Activated gamma-delta T cell treated with Interleukin-2 at 50 U/mL for 16 hours (primary cell): Measurements from ENCODE around the gene KLF16.
A peak's percentile ranks its signal among the peaks of the same experiment; 100 is the strongest.

Experiments
- DNase-seq: peaks from one replicate; pipeline ENCODE4 v3.0.0-alpha.2; 2020

The KLF16 gene

DNA sequence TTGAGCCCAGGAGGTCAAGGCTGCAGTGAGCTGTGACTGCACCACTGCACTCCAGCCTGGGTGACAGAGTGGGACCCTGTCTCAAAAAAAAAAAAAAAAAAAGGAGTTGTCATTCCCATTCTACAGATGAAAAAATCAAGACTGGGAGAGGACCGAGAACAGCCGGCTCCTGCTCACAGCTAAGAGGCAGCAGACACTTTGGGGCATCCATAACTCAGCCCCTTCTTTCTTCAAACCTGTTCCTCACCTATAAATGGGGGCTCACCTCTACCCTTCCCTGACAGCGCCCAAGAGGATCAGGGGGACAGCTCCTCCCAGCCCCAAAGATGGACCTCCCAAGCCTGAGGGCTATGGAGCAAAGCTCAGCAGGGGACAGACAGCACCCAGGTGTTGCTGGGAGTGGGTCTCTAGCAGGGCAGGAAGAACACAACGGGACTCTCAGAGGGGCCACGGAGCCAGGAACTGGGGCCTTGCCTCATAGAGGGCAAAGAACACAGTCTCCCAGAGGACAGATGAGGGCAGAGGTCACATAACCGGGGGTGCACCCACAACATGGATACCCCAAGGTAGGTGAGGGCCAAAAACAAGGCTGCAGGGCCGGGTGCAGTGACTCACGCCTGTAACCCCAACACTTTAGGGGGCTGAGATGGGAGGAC, 3.4 kb upstream of the KLF16 start:
- no peak for DNase-seq

DNA sequence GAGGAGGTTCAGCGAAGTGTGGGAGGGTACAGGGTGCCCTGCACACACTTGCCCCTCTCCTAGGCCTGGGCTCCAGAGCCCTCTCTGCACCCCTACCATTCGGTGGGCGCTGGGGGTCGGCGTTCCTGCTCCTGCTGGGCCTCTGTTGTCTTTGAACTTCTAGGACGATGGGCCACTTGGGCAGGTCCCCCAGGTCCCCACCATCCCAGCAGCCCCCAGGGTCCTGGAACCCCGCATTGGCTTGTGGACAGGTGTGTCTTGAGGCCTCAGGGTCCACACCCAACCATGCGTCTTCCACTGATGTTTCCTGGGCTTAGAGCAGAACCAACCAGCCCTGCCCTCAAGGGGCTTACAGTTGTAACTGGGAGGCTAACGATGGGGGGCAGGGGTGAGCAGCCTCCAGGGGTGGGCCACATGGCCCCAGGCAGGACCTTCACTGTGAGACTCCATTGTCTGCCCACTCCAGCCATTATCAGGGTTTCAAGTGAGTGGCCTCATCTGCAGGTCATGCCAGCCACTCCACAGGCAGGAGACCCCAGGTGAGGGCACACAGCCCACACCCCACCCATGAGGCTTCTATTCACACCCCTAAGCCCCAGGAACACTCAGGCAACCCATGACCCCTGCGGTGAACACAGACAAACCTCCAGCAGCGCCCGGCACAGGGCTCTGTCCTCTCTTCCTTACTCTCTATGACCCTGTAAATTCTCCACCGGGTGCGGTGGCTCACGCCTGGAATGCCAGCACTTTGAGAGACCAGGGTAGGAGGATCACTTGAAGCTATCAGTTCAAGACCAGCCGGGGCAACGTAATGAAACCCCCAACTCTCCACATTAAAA, 2.0 kb upstream of the KLF16 start:
- no peak for DNase-seq

DNA sequence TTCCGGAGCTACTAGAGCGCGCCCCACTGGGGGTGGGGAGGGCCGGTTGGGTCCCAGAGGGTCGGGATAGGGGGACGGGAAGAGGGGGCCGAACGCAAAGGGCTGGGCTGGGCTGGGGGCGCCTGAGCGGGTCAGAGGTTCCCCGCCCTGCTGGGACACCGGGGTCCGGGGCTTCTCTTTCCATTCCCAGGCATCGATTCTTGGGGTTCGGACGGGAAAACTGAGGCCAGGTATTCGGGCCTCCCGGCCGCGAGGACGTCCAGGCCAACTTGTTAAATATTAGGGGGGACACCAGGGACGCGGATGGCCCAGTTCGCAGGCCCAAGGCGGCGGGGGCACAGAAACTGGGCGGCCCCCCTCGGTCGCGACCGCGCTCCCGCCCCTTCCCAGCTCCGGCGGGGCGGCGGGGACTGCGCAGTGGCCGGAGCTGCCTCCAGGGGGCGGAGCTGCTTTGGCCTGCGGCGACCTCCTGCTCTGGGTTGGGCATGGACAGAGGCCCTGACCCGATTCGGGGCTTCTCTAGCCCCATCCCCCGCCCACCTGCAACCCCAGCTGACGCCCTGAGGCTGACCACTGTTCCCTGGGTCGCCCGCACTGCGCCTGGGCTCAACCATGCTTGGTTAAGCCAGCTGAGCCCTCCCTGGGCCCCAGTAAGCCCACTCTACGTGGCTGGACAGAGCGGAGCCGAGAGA, 1.2 kb upstream of the KLF16 start:
- peak; percentile 47 for DNase-seq

DNA sequence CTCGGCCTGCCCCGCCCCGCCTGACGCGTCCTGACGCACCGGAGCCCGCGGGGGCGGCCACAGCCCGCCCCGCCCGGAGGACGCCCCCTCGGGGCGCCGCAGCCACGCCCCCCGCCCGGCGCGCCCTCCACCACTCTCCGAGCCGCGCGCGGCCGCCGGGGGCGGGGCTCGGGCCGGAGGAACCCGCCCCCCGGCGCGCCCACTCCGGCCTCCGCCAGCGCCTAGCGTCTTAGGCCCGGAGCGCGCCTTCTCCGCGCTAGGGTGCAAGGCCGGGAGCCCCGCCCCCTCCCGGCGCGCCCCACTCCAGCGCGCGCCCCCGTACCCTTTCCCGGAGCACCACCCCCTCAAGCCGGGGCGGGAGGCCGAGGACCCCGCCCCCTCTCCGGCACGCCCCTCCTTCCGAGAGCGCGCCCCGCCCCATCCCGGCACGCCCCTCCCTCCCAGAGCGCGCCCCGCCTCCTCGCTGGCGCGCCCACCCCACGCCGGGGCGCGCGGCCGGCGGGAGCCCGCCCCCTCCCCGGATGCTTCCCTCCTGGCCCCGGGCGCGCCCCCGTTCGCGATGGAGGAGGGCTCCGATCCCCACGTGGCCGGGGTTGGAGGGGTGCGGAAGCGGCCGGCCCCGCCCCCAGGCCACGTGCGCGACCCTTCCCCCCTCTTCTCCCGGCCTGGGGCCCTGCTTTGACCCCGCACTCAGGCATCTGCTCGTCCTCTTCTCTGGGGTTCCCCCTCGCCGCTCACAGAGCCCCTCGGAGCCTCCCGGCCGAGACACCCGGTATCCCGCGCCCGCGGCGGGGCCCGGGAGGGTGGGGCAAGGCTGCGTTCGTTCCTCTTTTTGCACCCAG, 480 bp upstream of the KLF16 start:
- peak; percentile 93 for DNase-seq

DNA sequence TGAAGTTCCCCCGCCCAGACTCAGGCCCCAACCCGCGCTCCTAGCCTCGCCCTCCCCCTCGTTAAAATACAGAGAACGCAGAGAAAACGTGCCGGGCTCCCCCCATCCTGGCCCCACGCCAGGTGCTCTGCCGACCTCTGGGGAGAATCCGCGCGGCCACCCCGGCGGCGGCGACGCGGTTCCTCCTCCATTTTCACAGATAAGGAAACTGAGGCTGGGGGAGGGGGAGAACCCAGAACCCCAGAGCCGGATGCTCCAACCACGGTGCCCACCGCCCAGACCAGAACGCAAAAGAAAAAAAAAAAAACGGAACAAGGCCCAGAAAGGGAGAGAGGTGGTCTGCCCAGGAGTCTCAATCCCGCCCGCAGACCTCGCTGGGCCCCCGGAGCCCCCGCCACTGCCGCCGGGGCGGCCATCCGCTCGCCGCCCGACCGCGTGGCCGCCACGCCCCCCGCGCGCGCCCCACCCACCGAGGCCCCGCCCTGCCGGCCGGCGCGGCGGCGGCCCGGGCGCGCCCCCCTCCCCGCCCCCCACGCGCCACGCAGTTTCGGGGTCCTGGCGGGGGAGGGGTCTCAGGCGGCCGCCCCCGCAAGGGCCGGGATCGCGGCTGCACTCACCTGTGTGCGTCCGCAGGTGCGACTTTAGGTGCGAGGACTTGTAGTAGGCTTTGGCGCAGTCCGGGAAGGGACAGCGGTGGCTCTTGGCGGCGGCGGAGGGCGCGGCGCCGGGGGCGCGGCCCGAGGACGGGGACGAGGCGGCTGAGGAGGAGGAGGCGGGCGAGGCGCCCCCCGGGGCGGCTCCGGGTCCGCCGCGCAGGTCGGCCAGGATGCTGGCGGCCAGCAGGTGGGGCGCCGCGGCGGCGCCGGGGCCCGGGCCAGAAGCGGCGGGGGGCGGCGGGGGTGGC, 703 bp downstream of the KLF16 start:
- peak; percentile 50 for DNase-seq

DNA sequence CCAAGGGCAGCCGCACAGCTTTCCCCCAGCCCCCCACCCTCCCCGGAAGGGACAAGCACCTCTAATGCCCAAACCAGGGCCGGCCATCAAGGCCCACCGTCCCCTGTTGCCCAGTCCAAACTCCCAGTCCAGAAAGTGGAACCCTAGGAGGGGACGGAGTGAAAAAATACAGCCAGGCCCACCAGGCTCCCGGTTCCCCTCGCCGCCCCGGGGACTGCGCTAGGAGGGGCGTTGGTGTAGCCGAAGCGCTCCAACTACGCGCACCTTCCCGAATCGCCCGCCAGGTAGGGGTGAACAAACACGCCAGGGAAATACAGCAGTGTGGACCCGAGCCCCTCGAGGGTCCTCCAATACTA, 1.3 kb downstream of the KLF16 start:
- no peak for DNase-seq

DNA sequence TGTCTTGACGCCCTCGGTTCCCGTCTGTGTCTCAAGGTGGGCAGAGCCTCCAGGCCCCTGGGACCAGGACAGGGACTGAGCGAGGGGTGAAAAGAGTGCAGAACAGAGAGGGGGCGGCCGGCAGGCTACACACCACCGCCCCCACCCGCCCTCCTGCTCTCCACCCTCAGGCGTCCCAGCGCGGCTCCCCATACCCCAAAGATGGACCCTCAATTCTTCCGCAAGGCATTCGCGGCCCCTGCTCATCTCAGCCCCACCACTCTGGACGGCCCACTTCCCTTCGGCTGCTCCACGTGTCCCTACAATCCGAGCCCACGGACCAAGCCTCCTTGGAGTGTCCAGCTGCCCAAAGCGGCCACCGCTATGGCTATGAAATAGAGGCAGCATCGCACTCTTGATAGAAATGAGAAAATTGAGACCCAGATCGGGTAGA, 1.8 kb downstream of the KLF16 start:
- DNase-seq = no peak

DNA sequence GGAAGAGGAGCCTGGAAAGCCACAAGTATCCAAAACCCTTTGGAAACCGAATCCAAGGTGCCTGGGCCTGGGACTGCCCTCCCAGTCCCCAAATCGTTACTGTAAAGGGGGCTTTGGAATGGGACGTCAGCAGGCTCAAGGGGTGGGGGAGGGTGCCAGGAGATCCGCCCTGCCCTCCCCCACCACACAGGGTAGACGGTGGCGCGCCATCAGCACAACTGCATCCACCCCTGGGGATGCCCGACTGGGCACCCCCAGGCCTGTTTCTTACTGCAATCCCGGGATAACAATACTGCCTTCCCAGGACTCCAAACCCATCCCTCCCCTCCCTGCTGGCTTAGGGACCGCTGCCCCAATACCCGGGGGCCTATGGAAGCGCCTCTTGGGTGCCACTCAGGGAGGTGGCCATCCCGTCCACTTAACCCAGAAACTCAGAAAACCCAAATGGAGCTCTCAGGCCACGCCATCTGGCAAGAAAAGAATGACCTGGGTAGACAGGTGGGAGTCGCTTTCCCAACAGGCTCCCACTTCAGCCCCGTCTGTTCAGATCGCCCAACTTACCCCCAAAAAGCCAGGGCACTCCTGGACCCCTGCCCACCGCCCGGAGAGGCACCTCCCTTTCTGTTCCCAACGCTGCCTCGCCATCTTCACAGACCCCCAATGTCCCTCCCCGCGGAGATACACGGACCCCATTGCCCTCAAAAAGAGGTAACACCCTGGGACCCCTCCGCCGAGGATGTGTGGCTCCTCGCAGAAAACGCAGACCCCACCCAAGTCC, 2.4 kb downstream of the KLF16 start:
- no peak for DNase-seq

DNA sequence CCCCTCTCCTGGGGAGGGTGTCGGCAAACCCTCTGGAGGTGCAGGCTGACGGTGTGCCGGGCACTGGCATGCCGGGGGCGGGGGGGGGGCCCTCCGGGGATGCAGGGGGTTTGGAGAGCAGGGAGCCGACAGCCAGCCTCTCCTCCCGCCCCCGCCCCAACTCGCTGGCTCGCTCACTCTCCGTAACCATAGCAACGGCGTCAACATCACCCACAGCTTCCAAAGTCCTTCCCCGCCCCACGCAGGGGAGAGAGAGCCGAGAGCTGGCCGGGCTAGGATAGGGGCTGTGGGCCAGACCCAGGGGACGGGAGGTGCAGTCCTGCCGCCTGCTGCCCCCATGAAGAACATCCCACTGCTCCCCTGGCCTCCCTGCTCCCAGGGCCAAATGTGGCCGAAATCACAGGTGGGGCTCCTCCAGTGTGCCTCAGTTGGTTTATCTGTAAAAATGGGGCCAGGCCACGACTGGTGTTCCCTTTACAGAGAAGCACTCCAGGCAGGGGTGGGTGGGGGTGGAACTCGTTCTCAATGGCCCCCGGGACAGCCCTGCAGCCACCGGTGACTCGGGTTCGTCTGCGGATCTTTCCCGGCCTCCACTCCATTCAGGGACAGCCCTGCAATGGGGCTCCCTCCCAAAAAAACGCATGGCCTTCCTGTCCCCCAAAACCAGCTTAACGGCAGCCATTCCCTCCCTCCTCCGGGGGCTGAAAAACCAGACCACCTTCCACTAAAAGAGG, 3.2 kb downstream of the KLF16 start:
- no peak for DNase-seq

DNA sequence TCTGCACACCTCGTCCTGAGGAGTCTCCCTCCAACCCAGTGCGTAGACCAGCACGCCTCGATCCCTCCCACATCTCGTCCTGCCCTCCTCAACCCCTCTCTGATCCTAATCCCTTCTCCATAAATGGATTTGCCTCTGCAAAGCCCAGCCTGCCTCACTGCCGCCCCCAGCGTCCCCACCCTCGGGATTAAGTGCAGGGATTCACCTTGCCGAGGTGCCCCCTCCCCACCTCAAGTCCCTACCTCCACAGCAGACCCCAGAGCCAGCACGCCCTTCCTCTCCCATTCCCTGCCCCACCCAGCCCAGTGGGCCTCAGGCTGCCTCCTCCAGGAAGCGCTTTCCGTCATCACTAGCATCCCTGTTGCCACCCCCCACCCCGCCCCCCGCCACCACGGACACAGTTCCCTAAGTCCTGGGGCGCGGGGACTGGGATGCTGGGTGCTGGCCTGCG, 4.0 kb downstream of the KLF16 start:
- no peak for DNase-seq

DNA sequence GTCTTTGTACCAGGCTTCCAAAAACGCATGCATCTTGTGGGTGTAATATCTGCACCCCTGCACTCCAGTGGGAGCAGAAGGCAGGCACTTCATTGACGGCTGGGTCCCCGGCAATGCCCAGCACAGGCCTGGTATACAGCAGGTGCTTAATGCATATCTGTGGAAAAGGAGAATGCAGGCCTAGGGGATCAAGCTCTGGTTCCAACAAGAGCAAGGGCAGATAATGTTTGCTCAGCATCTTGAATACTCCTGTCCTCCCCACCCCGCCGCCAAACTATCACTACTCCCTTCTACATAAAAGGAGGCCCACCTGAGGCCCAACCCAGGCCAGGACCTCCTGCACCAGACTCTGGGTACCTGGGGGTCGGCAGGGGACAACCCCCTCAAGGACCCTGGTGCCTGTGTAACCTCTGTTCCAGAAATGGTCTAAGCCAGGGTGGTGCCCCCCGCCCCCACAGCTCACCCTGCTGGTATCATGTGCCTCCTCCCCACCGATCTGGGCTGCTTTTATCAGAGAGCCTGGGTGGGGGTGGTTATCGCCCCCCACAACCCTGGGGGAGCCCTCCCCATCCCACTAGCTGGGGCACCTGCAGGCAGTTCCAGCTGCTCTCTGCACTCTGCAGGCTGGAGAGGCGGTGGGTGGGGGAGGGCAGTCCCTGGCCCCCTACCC, 4.8 kb downstream of the KLF16 start:
- DNase-seq = no peak

DNA sequence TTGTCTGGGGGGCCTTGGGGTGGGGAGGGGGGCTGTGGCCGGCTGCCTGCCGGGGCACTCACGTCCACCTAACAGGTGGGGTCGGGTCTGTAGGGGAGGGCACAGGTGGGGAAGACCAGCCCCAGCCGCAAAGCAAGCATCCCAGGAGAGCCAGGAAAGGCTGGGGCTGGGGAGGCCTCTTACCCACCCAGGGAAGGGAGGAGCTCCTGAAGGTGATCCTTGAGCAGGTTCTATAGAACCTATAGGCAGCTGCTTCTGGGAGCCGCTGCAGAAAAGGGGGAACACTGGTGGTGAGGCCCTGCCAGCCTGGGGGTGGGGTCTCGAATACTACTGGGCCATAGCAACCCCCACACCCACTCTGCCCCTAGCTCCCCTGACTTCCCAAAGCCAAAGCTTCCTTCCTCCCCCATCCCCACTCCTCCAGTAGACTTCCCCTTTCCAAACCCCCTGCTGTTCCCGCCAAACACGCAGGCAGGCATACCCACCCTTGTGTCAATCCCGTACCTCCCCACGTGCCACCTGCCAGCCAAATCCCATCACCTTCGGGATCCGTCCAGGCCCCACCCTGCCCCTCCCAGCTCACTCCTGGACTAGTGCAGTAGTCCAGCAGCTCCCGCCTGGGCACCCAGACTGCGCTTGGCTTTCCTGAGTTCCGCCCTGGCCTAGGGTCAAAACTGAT, 5.6 kb downstream of the KLF16 start:
- no peak for DNase-seq

DNA sequence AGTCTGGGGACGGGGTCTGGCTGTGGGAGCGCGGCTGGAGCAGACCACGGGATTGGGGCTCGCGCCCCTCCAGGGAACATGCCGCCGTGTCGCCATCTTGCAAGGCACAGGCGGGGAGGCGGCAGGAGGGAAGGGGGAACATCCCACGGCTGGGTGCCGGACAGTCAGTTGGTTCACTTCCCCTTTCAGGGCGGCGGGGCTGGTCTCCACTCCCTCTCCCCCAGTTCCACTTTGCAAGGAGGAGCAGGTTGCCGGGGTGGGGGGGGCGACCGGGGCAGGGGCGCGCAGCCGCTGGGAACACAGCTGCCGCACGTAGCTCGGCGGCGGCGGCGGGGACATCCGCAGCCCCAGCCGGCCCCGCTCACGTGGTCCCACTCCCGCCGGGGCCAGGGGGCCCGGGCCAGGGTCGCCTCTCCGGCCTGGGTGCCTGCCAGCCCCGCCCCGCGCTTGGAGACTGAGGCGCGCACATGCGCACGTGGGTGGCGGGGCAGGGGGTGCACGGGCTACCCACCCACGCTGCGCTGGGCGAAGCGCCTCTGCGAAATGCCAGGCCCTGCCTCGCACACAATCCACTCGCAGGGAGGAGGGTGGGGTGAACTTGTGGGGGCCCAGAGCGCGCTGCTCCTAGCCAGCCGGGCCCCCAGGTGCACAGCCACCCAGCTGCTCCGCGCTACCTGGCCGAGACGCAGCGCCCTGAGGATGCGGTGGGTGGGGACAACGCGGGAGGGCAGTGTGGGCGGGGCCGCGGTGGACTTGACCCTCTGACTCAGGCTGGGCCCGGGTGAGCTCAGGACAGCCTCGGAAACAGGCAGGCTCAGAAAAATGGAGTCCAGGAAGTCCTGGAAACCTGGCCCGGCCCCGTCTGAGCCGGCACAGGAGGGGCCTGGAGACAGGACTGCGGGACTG, 6.4 kb downstream of the KLF16 start:
- DNase-seq = no peak

DNA sequence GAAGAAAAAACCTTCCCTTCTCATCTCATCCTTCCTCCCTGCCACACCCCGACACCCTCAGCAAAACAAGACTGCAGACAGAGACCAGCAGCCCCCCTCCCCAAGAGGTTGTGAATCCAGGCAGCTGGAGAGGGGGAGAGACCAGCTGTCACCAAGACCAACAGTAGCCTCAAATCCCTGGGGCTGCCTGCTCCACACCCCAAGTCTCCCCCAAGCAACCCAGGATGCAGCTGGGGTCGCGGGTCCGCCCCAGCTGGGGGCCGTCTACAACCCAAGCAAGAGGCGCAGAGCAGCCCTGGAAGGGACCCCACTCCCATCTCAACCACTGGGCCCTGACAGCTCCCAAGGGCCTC, 7.1 kb downstream of the KLF16 start:
- no peak for DNase-seq

DNA sequence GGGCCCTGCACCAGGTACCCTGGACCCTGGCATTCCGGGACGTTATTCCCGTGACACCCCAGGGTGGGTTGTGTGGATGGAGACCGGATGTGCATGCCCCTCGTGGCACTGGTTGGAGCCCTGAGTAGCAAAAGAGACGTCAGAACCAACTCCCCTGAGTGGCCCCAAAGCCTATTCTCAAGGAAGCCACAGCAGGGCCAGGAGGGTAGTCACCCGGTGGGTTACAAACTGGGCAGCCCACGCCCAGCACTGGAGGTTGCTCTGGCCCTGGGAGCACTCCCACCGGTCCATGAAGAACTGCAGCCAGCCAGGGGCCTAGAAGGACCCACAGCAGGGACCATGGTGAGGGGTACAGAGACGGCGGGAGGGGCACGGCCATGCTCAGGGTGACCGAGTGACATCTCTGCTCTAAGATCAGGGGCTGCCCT, 7.5 kb downstream of the KLF16 start:
- DNase-seq = no peak

DNA sequence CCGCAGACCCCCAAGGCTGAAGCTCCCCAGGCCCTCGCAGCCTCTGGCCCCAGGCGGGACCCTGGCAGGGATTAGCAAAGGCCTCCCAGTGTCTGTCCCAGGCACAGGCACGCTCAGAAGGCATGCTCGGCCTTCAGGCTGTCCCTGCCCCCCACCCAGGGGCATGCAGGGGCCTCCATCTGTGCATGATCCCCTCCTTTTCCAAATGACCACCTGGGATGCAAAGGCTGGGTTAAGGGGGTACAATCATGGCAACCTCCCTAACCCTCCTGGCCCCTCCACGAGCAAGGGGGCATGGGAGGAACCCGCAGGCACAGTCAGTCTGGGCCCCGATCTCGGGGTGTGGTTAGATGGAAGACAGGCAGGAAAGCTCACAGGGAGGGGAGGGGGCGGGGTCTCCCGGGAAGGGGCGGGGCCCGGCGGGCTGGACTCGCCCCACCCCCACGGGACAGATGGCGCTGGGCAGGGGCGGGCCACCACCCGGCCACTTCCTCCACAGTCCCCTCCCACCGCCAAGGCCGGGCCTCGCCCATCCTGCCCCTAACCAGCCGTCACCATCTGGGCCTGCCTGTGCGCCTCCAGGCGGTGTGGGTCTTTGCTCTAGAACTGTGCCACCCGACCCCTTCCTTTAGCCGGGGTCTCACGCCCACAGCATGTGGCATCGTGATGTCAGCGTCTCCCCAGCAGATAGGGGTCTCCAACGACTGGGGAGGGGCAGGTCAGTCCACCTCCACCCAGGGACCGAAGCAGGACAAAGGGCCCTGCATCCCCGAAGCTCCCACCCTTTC, 8.1 kb downstream of the KLF16 start:
- peak; percentile 78 for DNase-seq

DNA sequence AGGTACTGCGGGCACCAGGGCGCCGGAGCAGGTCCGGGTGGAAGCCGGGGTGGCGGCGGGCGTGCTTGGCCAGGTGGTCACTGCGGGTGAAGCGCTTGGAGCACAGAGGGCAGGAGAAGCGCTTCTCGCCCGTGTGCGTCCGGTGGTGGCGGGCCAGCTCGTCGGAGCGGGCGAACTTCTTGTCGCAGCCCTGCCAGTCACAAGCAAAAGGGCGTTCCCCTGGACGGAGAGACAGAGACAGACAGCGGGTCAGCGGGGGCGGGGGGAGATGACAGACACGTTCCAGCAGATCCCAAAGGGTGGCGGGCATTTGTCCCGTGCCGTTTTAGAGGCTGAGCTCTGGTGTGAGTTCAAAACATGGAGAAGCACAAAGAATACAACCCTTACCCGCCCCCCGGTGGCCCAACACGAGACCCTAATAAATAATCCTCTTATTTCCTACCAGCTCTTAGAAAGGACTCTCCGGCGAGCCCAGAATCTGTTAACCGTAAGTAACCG, 8.8 kb downstream of the KLF16 start:
- DNase-seq = no peak
